ENCODE data around the gene CPO. TPM values are rescaled to one million over a fixed set of nuclear protein-coding genes. Genes with fewer than 3 reads are reported as not detected.

The CPO gene
- total RNA-seq, 4 donors from 2014 or later, result 0.32 to 0.83 (median 0.48) TPM

DNA sequence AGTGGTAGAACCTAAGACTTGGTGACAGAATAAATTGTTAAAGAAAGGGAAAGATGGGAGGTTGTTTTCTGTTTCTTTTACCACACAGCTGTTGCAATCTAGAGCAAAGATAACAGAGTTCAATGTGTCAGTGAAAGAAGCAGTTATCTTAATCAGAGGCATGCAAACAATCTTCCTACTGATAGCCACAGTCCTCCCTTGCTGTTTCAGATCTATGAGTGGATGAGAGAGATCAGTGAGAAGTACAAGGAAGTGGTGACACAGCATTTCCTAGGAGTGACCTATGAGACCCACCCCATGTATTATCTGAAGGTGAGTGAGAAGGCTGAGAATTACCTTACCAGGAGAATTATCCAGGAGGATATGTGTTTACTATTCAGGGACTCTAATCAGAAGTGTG, 15.9 kb downstream of the CPO start:
- Histone ChIP-seq H3K4me1 (no peaks in the 10 kb centered on the region), H3K36me3 (no peaks in the 10 kb centered on the region), H3K27me3 (no peaks in the 10 kb centered on the region), H3K27ac (replicated peaks in 1 of 4) (no peak overlapping the region), H3K4me3 (no peak overlapping the region), H3K9me3 (no peaks in the 10 kb centered on the region)
- DNase-seq (ENCODE audit: extremely low spot score), result no peak
- intact Hi-C loops (cut with DNase I), result no loop called here
- TF ChIP-seq, protein P1, sequence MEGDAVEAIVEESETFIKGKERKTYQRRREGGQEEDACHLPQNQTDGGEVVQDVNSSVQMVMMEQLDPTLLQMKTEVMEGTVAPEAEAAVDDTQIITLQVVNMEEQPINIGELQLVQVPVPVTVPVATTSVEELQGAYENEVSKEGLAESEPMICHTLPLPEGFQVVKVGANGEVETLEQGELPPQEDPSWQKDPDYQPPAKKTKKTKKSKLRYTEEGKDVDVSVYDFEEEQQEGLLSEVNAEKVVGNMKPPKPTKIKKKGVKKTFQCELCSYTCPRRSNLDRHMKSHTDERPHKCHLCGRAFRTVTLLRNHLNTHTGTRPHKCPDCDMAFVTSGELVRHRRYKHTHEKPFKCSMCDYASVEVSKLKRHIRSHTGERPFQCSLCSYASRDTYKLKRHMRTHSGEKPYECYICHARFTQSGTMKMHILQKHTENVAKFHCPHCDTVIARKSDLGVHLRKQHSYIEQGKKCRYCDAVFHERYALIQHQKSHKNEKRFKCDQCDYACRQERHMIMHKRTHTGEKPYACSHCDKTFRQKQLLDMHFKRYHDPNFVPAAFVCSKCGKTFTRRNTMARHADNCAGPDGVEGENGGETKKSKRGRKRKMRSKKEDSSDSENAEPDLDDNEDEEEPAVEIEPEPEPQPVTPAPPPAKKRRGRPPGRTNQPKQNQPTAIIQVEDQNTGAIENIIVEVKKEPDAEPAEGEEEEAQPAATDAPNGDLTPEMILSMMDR (IDR thresholded peaks at IDR 0.05), result no peak
- TF ChIP-seq POLR2AphosphoS5 (IDR thresholded peaks at IDR 0.05) (no peak), POLR2A (IDR thresholded peaks at IDR 0.05; ENCODE audit: low read depth) (no peak), EP300 (IDR thresholded peaks at IDR 0.05) (no peak)

DNA sequence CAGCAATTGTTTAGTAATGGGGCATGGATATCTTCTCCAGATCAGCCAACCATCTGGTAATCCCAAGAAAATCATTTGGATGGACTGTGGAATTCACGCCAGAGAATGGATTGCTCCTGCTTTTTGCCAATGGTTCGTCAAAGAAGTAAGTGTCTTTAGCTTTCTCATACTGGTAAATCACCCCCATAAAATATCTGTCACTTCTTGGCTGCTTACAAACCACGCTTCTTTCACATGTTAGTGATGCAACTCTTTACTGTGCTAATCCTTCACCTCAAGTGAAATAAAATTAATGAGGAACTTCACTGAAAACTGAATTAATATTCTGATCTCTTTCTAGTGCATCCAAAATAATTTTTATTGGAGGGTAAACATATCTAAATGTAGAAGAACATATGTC, 18.9 kb downstream of the CPO start:
- no peaks in the 10 kb centered on the region for H3K9me3 ChIP-seq
- intact Hi-C loops (cut with DNase I), result no loop called here
- no peaks in the 10 kb centered on the region for H3K27me3 ChIP-seq
- no peaks in the 10 kb centered on the region for H3K36me3 ChIP-seq
- 90% methylated on average over 3 of the region's 3 CpGs for WGBS
- H3K4me1 ChIP-seq, result peaks cover 4 to 13% (median 10%) of the 10 kb centered on the region in 4 donors
- no peak for DNase-seq (ENCODE audit: extremely low spot score)
- H3K4me3 ChIP-seq, result no peak overlapping the region
- H3K27ac ChIP-seq (replicated peaks in 1 of 4), result no peak overlapping the region
- TF ChIP-seq POLR2AphosphoS5 (IDR thresholded peaks at IDR 0.05), result no peak
- TF ChIP-seq, protein P1 (IDR thresholded peaks at IDR 0.05), result no peak
- TF ChIP-seq POLR2A (IDR thresholded peaks at IDR 0.05; ENCODE audit: low read depth), result no peak
- no peak for TF ChIP-seq EP300 (IDR thresholded peaks at IDR 0.05)

DNA sequence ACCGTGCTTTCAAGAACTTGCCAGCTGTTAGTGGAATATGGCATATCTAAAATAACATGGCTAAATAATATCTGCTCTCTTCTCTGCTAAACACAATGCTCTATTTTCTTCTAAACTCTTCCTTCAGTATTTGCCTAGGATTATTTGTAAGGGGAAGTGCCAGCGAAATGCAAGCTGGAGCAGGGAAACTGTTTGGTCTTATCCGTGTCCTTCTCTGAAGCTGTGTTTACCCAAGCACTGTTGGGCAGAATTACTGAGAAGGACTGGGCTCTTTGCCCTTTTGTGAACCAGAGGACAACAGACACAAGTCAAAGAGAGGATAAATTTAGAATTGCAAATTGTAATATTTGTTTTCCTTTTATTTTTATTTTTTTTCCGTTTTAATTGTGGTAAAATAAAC, 23.6 kb downstream of the CPO start:
- H3K4me3 ChIP-seq, result peak overlapping the region; percentile 2 to 27 (median 12)
- H3K27ac ChIP-seq (replicated peaks in 1 of 4), result peak overlapping the region; percentile 25 to 49 (median 36)

DNA sequence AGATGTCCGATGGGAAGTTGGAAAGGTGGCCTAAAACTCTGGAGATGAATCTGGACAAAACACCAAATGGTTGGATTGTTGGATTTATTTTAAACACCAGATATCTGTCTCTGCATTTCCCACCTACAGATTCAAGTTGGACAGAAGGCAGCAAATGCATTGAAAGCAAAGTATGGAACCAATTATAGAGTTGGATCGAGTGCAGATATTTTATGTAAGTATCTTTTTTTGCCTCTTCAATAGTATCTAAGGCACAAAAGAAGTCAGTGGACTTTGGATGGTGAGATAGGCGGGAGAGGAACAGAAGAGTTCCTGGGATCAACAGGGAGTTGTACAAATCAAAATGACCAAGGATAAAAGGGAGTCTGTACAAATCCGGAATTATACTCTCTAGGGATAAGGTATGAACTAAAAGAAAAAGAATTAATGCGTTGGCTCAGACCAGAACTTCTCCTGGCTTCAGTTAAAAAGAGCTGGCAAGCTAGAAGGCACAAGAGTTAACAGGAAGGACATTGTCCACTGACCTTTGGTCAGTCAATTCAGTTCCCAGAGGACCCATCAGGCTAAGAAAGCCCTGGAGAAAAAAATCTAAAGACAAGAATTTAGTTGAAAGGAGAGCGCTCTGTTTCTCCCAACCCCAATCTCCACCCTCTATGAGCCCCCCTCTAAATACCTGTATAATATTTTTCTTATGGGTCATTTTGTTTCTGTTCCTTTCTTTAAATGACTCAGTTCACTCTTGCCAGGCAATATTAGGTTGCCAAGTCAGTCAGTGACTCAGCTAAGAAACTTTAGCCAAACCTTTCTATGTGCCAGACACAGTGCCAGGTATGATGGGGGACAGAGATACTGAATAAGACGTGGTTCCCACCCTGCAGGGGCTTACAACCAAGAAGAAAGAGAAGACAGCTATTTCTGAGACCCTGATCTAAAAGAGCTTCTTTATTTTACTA, 29.1 kb downstream of the CPO start:
- 70% methylated on average over 7 of the region's 7 CpGs for WGBS
- TF ChIP-seq EP300 (IDR thresholded peaks at IDR 0.05) (no peak), POLR2AphosphoS5 (IDR thresholded peaks at IDR 0.05) (no peak), POLR2A (IDR thresholded peaks at IDR 0.05; ENCODE audit: low read depth) (no peak)
- TF ChIP-seq, protein P1 (IDR thresholded peaks at IDR 0.05), result no peak
- intact Hi-C loops (cut with DNase I), result no loop called here
- Histone ChIP-seq H3K27me3 (no peaks in the 10 kb centered on the region), H3K4me3 (no peak overlapping the region), H3K9me3 (no peaks in the 10 kb centered on the region), H3K36me3 (no peaks in the 10 kb centered on the region), H3K4me1 (peaks cover 0 to 43% (median 37%) of the 10 kb centered on the region in 4 donors), H3K27ac (replicated peaks in 1 of 4) (peak overlapping the region in 2 of 4 donors; percentile 15 to 27)
- DNase-seq (ENCODE audit: extremely low spot score), result peak; percentile 47

More for the DNA sequence above, 23.6 kb downstream of the CPO start:
- Histone ChIP-seq H3K4me1 (peaks cover 4 to 45% (median 41%) of the 10 kb centered on the region in 4 donors), H3K9me3 (no peaks in the 10 kb centered on the region), H3K27me3 (no peaks in the 10 kb centered on the region), H3K36me3 (no peaks in the 10 kb centered on the region)
- 43% methylated on average over 4 of the region's 4 CpGs for WGBS
- intact Hi-C loops (cut with DNase I), result no loop called here
- peak; percentile 34 for DNase-seq (ENCODE audit: extremely low spot score)
- TF ChIP-seq, protein P1 (IDR thresholded peaks at IDR 0.05), result no peak
- TF ChIP-seq POLR2A (IDR thresholded peaks at IDR 0.05; ENCODE audit: low read depth) (no peak), POLR2AphosphoS5 (IDR thresholded peaks at IDR 0.05) (no peak), EP300 (IDR thresholded peaks at IDR 0.05) (no peak)

Measured in esophagus muscularis mucosa (tissue), 4 donors.